ENCODE measurements around the gene LYPD3.
"Not testable (repeated sequence)": the region's sequence is repeated elsewhere in the genome, so short reads cannot be mapped to it uniquely, and the experiment has no call there.

LYPD3 gene

GRCh38 chr19:43461303-43461702 lies 4.1 kb downstream of the LYPD3 start:
- DNase-seq (ENCODE audit: low read depth) = no peak

GRCh38 chr19:43460362-43461016 lies 4.9 kb downstream of the LYPD3 start:
- DNase-seq (ENCODE audit: low read depth) = no peak

- DNase-seq (ENCODE audit: low read depth) = no peak
Observed at GRCh38 chr19:43457809-43458208, 7.6 kb downstream of the LYPD3 start.

GRCh38 chr19:43455321-43456113 lies 9.9 kb downstream of the LYPD3 start:
- no peak for DNase-seq (ENCODE audit: low read depth)

GRCh38 chr19:43454031-43454430 lies 11.4 kb downstream of the LYPD3 start:
- DNase-seq (ENCODE audit: low read depth) = no peak

- DNase-seq (ENCODE audit: low read depth) = no peak
Observed at GRCh38 chr19:43452582-43452981, 12.8 kb downstream of the LYPD3 start.

GRCh38 chr19:43450545-43450997 lies 14.8 kb downstream of the LYPD3 start:
- no peak for DNase-seq (ENCODE audit: low read depth)

- no peak for DNase-seq (ENCODE audit: low read depth)
Observed at GRCh38 chr19:43447655-43448054, 17.8 kb downstream of the LYPD3 start.

- DNase-seq (ENCODE audit: low read depth) = peak; percentile 67
Observed at GRCh38 chr19:43446746-43447489, 18.5 kb downstream of the LYPD3 start.

GRCh38 chr19:43445426-43445825 lies 20.0 kb downstream of the LYPD3 start:
- DNase-seq (ENCODE audit: low read depth) = no peak

- DNase-seq (ENCODE audit: low read depth) = no peak
Observed at GRCh38 chr19:43444531-43445287, 20.7 kb downstream of the LYPD3 start.

GRCh38 chr19:43444091-43444490 lies 21.3 kb downstream of the LYPD3 start:
- not testable (repeated sequence) for DNase-seq (ENCODE audit: low read depth)

- DNase-seq (ENCODE audit: low read depth) = no peak
Observed at GRCh38 chr19:43441716-43442115, 23.7 kb downstream of the LYPD3 start.

- no peak for DNase-seq (ENCODE audit: low read depth)
Observed at GRCh38 chr19:43439709-43440063, 25.7 kb downstream of the LYPD3 start.

GRCh38 chr19:43439032-43439708 lies 26.2 kb downstream of the LYPD3 start:
- DNase-seq (ENCODE audit: low read depth) = no peak

- no peak for DNase-seq (ENCODE audit: low read depth)
Observed at GRCh38 chr19:43438291-43439031, 26.9 kb downstream of the LYPD3 start.

GRCh38 chr19:43437712-43438111 lies 27.7 kb downstream of the LYPD3 start:
- no peak for DNase-seq (ENCODE audit: low read depth)

- DNase-seq (ENCODE audit: low read depth) = not testable (repeated sequence)
Observed at GRCh38 chr19:43437284-43437683, 28.1 kb downstream of the LYPD3 start.

GRCh38 chr19:43435775-43436174 lies 29.6 kb downstream of the LYPD3 start:
- no peak for DNase-seq (ENCODE audit: low read depth)

GRCh38 chr19:43433689-43434088 lies 31.7 kb downstream of the LYPD3 start:
- no peak for DNase-seq (ENCODE audit: low read depth)

- DNase-seq (ENCODE audit: low read depth) = no peak
Observed at GRCh38 chr19:43433358-43433673, 32.1 kb downstream of the LYPD3 start.
